Measurements from ENCODE around the gene MSL3B.

Gene MSL3B

GRCh38 chr2:233852056-233852455 is 16.1 kb downstream of the MSL3B start:
- no peak for DNase-seq (ENCODE audit: low spot score)

- no peak for DNase-seq (ENCODE audit: low spot score)
Observed at GRCh38 chr2:233851169-233851568, 17.0 kb downstream of the MSL3B start.

GRCh38 chr2:233850745-233851144 is 17.4 kb downstream of the MSL3B start:
- no peak for DNase-seq (ENCODE audit: low spot score)

- DNase-seq (ENCODE audit: low spot score) = no peak
Observed at GRCh38 chr2:233849607-233850271, 18.4 kb downstream of the MSL3B start.

GRCh38 chr2:233848276-233848675 is 19.9 kb downstream of the MSL3B start:
- DNase-seq (ENCODE audit: low spot score) = no peak

- DNase-seq (ENCODE audit: low spot score) = no peak
Observed at GRCh38 chr2:233847248-233847898, 20.8 kb downstream of the MSL3B start.

GRCh38 chr2:233846387-233847247 is 21.6 kb downstream of the MSL3B start:
- DNase-seq (ENCODE audit: low spot score) = no peak

- no peak for DNase-seq (ENCODE audit: low spot score)
Observed at GRCh38 chr2:233845301-233846060, 22.7 kb downstream of the MSL3B start.

GRCh38 chr2:233844836-233845235 is 23.4 kb downstream of the MSL3B start:
- no peak for DNase-seq (ENCODE audit: low spot score)

GRCh38 chr2:233844064-233844807 is 23.9 kb downstream of the MSL3B start:
- DNase-seq (ENCODE audit: low spot score) = no peak

GRCh38 chr2:233841183-233841582 is 27.0 kb downstream of the MSL3B start:
- DNase-seq (ENCODE audit: low spot score) = no peak

- no peak for DNase-seq (ENCODE audit: low spot score)
Observed at GRCh38 chr2:233840520-233840919, 27.7 kb downstream of the MSL3B start.

GRCh38 chr2:233839447-233839820 is 28.8 kb downstream of the MSL3B start:
- DNase-seq (ENCODE audit: low spot score) = no peak

GRCh38 chr2:233838726-233839446 is 29.3 kb downstream of the MSL3B start:
- no peak for DNase-seq (ENCODE audit: low spot score)

- DNase-seq (ENCODE audit: low spot score) = no peak
Observed at GRCh38 chr2:233838251-233838650, 29.9 kb downstream of the MSL3B start.

- DNase-seq (ENCODE audit: low spot score) = no peak
Observed at GRCh38 chr2:233837694-233838229, 30.4 kb downstream of the MSL3B start.

GRCh38 chr2:233836359-233836758 is 31.8 kb downstream of the MSL3B start:
- no peak for DNase-seq (ENCODE audit: low spot score)

GRCh38 chr2:233835230-233836186 is 32.7 kb downstream of the MSL3B start:
- no peak for DNase-seq (ENCODE audit: low spot score)

GRCh38 chr2:233833345-233833744 is 34.8 kb downstream of the MSL3B start:
- no peak for DNase-seq (ENCODE audit: low spot score)
